IPS-20b (cell line): ENCODE results near the gene CORIN.
"Not testable (repeated sequence)": the region's sequence is repeated elsewhere in the genome, so short reads cannot be mapped to it uniquely, and the experiment has no call there.

Experiments
- H3K27ac ChIP-seq: one replicate; pipeline ENCODE4 v1.5.1; 2013; ENCODE audit warnings: low read length
- H3K27me3 ChIP-seq: 2 replicates; pipeline ENCODE4 v1.6.1; 2013; ENCODE audit warnings: mild to moderate bottlenecking, low read length, inconsistent platforms; ENCODE audit not compliant: insufficient read depth
- H3K36me3 ChIP-seq: 2 replicates; pipeline ENCODE4 v1.6.1; 2013; ENCODE audit warnings: low read depth, mild to moderate bottlenecking, inconsistent platforms, low read length, moderate library complexity; ENCODE audit not compliant: insufficient read depth
- H3K4me1 ChIP-seq: 2 replicates; pipeline ENCODE4 v1.6.1; 2013; ENCODE audit warnings: mild to moderate bottlenecking, control low read depth, inconsistent platforms, low read length, moderate library complexity; ENCODE audit not compliant: insufficient read depth
- H3K4me3 ChIP-seq: 2 replicates; pipeline ENCODE4 v1.5.1; 2013; ENCODE audit warnings: mild to moderate bottlenecking, low read length, inconsistent platforms
- H3K9ac ChIP-seq: 2 replicates; pipeline ENCODE4 v1.6.1; 2013; ENCODE audit warnings: low read depth, mild to moderate bottlenecking, inconsistent platforms, low read length, moderate library complexity
- H3K9me3 ChIP-seq: 2 replicates; pipeline ENCODE4 v1.6.1; 2013; ENCODE audit warnings: mild to moderate bottlenecking, low read depth, low read length, inconsistent platforms; ENCODE audit not compliant: insufficient read depth

The CORIN gene

GRCh38 chr4:47551682-47552081 lies 286.2 kb downstream of the CORIN start:
- H3K4me3 ChIP-seq, result no peak overlapping the region
- no peaks in the 10 kb centered on the region for H3K4me1 ChIP-seq
- H3K27me3 ChIP-seq, result no peaks in the 10 kb centered on the region
- no peak overlapping the region for H3K27ac ChIP-seq
- H3K9ac ChIP-seq, result no peak overlapping the region
- H3K36me3 ChIP-seq, result no peaks in the 10 kb centered on the region
- no peaks in the 10 kb centered on the region for H3K9me3 ChIP-seq

GRCh38 chr4:47550899-47551548 lies 286.8 kb downstream of the CORIN start:
- H3K4me3 ChIP-seq, result no peak overlapping the region
- no peaks in the 10 kb centered on the region for H3K27me3 ChIP-seq
- H3K9me3 ChIP-seq, result no peaks in the 10 kb centered on the region
- no peaks in the 10 kb centered on the region for H3K4me1 ChIP-seq
- H3K36me3 ChIP-seq, result no peaks in the 10 kb centered on the region
- H3K27ac ChIP-seq, result no peak overlapping the region
- no peak overlapping the region for H3K9ac ChIP-seq

GRCh38 chr4:47550357-47550756 lies 287.5 kb downstream of the CORIN start:
- not testable (repeated sequence) for H3K9me3 ChIP-seq, H3K27me3 ChIP-seq, H3K27ac ChIP-seq, H3K4me1 ChIP-seq, H3K9ac ChIP-seq, H3K4me3 ChIP-seq, H3K36me3 ChIP-seq
